Neural cell (in vitro differentiated cells): Measurements from ENCODE around the gene PTPRN2. TPM values are rescaled to one million over a fixed set of nuclear protein-coding genes. Genes with fewer than 3 reads are reported as not detected.

Source experiments
- H2AFZ ChIP-seq: fragments of 200-600, 300-800 bp; sonication (generic), shearing (Covaris generic); 2 replicates; pipeline ENCODE4 v1.6.0; 2014; ENCODE audit warnings: low read depth, mild to moderate bottlenecking, antibody characterized with exemption, low read length, moderate library complexity
- H3F3A ChIP-seq: fragments of 200-600 bp; shearing (Covaris generic); 2 replicates; pipeline ENCODE4 v1.6.1; 2016; ENCODE audit warnings: mild to moderate bottlenecking, moderate library complexity, mixed read lengths, antibody characterized with exemption, low read length; ENCODE audit not compliant: insufficient read depth, poor library complexity, severe bottlenecking
- H3K27ac ChIP-seq: fragments of 200-600, 300-800 bp; sonication (generic), shearing (Covaris generic); 2 replicates; pipeline ENCODE4 v1.5.1; 2014; ENCODE audit warnings: mild to moderate bottlenecking, low read length, moderate library complexity
- H3K27me3 ChIP-seq: fragments of 300-800, 200-600 bp; sonication (generic), shearing (Covaris generic); 2 replicates; pipeline ENCODE4 v1.6.0; 2014; ENCODE audit warnings: mild to moderate bottlenecking, low read depth, low read length, moderate library complexity; ENCODE audit not compliant: insufficient read depth
- H3K36me3 ChIP-seq: fragments of 300-800, 200-600 bp; sonication (generic), shearing (Covaris generic); 2 replicates; pipeline ENCODE4 v1.5.1; 2014; ENCODE audit warnings: mild to moderate bottlenecking, antibody characterized with exemption, low read length, moderate library complexity; ENCODE audit not compliant: insufficient read depth
- H3K4me2 ChIP-seq: fragments of 300-800, 200-600 bp; sonication (generic), shearing (Covaris generic); 2 replicates; pipeline ENCODE4 v1.6.0; 2014; ENCODE audit warnings: mild to moderate bottlenecking, low read length
- H3K4me3 ChIP-seq: fragments of 300-800, 200-600 bp; sonication (generic), shearing (Covaris generic); 2 replicates; pipeline ENCODE4 v1.5.1; 2014; ENCODE audit warnings: mild to moderate bottlenecking, low read length, moderate library complexity
- H3K79me2 ChIP-seq: fragments of 200-600 bp; shearing (Covaris generic); replicated peaks from 2 replicates; pipeline ENCODE4 v1.6.0; 2014; ENCODE audit warnings: mild to moderate bottlenecking, low read length, moderate library complexity; ENCODE audit not compliant: insufficient read depth
- H3K9ac ChIP-seq: fragments of 300-800, 200-600 bp; sonication (generic), shearing (Covaris generic); 2 replicates; pipeline ENCODE4 v1.6.1; 2016; ENCODE audit warnings: mild to moderate bottlenecking, low read length, mixed read lengths
- H3K9me2 ChIP-seq: fragments of 200-600 bp; shearing (Covaris generic); 2 replicates; pipeline ENCODE4 v1.6.1; 2016; ENCODE audit warnings: mild to moderate bottlenecking, low read length, mixed read lengths; ENCODE audit not compliant: insufficient read depth
- H3K9me3 ChIP-seq: fragments of 200-600, 300-800 bp; sonication (generic), shearing (Covaris generic); 2 replicates; pipeline ENCODE4 v1.6.1; 2016; ENCODE audit warnings: mild to moderate bottlenecking, mixed run types, low read length, moderate library complexity, mixed read lengths
- H4K20me1 ChIP-seq: fragments of 200-600 bp; shearing (Covaris generic); 2 replicates; pipeline ENCODE4 v1.6.1; 2016; ENCODE audit warnings: mild to moderate bottlenecking, mixed run types; ENCODE audit not compliant: insufficient read depth
- CTCF ChIP-seq: fragments of 450-650 bp; IDR thresholded peaks from 2 replicates; pipeline ENCODE4 v1.5.1; 2014; ENCODE audit warnings: antibody characterized with exemption, mild to moderate bottlenecking, moderate library complexity; ENCODE audit not compliant: poor library complexity, severe bottlenecking
- EP300 ChIP-seq: fragments of 450-650 bp; conservative IDR thresholded peaks from 2 replicates; pipeline ENCODE4 v1.6.1; 2014; ENCODE audit warnings: antibody characterized with exemption, mild to moderate bottlenecking, moderate library complexity; ENCODE audit not compliant: poor library complexity, severe bottlenecking
- EZH2 ChIP-seq: fragments of 200-600, 300-800 bp; shearing (Covaris generic), sonication (generic); IDR thresholded peaks from 2 replicates; pipeline ENCODE4 v1.6.1; 2014; ENCODE audit warnings: antibody characterized with exemption, low read length, borderline replicate concordance, mild to moderate bottlenecking; ENCODE audit not compliant: insufficient read depth, poor library complexity, severe bottlenecking
- MXI1 ChIP-seq: fragments of 450-650 bp; conservative IDR thresholded peaks from 2 replicates; pipeline ENCODE4 v1.6.1; 2014; ENCODE audit warnings: antibody characterized with exemption, mild to moderate bottlenecking; ENCODE audit not compliant: poor library complexity, severe bottlenecking
- POLR2AphosphoS5 ChIP-seq: IDR thresholded peaks from 2 replicates; pipeline ENCODE4 v1.6.1; 2012
- RAD21 ChIP-seq: fragments of 450-650 bp; conservative IDR thresholded peaks from 2 replicates; pipeline ENCODE4 v1.6.1; 2014; ENCODE audit warnings: antibody characterized with exemption, mild to moderate bottlenecking, moderate library complexity
- REST ChIP-seq: IDR thresholded peaks from 2 replicates; pipeline ENCODE4 v1.6.1; 2012; ENCODE audit warnings: borderline replicate concordance
- SMC3 ChIP-seq: fragments of 450-650 bp; conservative IDR thresholded peaks from 2 replicates; pipeline ENCODE4 v1.6.1; 2014; ENCODE audit warnings: antibody characterized with exemption, mild to moderate bottlenecking, moderate library complexity; ENCODE audit not compliant: poor library complexity
- TAF1 ChIP-seq: IDR thresholded peaks from 2 replicates; pipeline ENCODE4 v1.6.1; 2012; ENCODE audit warnings: low read depth
- polyA plus RNA-seq: library from polyadenylated mRNA; depleted of rRNA; stranded (reverse); fragments of >200 nt; gene quantifications from 2 replicates; pipeline ENCODE4 v1.2.3, GENCODE V29; 2014

Gene PTPRN2
- polyA plus RNA-seq, 1 donor from 2014 or later: 31.0 TPM

DNA sequence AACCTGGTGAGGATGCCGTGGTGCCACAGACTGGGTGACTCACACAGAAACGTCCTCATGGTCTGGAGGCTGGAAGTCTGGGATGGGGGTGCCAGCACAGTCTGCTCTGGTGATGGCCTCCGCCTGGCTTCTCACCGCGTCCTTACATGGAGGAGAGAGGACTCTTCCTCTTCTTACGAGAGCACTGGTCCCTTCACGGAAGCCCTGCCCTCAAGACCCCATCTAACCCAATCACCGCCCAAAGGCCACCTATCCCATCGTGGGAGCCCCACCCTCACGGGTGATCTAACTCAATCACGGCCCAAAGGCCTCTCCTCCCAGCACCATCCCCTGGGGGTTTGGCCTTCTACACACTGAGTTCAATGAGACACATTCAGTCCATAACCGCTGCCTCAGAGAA is 137.7 kb downstream of the PTPRN2 start:
- Histone ChIP-seq H3K9me3 (no peaks in the 10 kb centered on the region), H3K9ac (no peak overlapping the region), H3K79me2 (no peaks in the 10 kb centered on the region), H3K9me2 (no peaks in the 10 kb centered on the region), H3K27me3 (no peaks in the 10 kb centered on the region), H2AFZ (no peak overlapping the region), H3K36me3 (no peaks in the 10 kb centered on the region), H3K4me2 (no peak overlapping the region), H4K20me1 (no peaks in the 10 kb centered on the region), H3F3A (no peaks in the 10 kb centered on the region), H3K27ac (no peak overlapping the region), H3K4me3 (no peak overlapping the region)
- TF ChIP-seq REST: no peak
- no peak for TF ChIP-seq TAF1
- no peak for TF ChIP-seq POLR2AphosphoS5
- no peak for TF ChIP-seq RAD21
- no peak for TF ChIP-seq EZH2
- no peak for TF ChIP-seq EP300
- TF ChIP-seq SMC3: no peak
- no peak for TF ChIP-seq CTCF
- no peak for TF ChIP-seq MXI1

- Histone ChIP-seq H4K20me1 (no peaks in the 10 kb centered on the region), H3K27me3 (no peaks in the 10 kb centered on the region), H3K36me3 (no peaks in the 10 kb centered on the region), H3K4me2 (no peak overlapping the region), H2AFZ (no peak overlapping the region), H3K9me2 (no peaks in the 10 kb centered on the region), H3K27ac (no peak overlapping the region), H3F3A (no peaks in the 10 kb centered on the region), H3K79me2 (no peaks in the 10 kb centered on the region), H3K4me3 (no peak overlapping the region), H3K9me3 (no peaks in the 10 kb centered on the region), H3K9ac (no peak overlapping the region)
- no peak for TF ChIP-seq EZH2
- no peak for TF ChIP-seq RAD21
- TF ChIP-seq EP300: no peak
- no peak for TF ChIP-seq TAF1
- no peak for TF ChIP-seq MXI1
- no peak for TF ChIP-seq SMC3
- no peak for TF ChIP-seq CTCF
- TF ChIP-seq REST: no peak
- no peak for TF ChIP-seq POLR2AphosphoS5
These were observed 138.4 kb downstream of the PTPRN2 start for GRCh38 chr7:158449266-158449665.
